Activated CD8-positive, alpha-beta memory T cell treated with anti-CD3 and anti-CD28 coated beads, Interleukin-2, amount 50 U/mL, for 1 hour (primary cell): Measurements from ENCODE around the gene SETD3.

Source experiments
- DNase-seq: peaks from one replicate; pipeline ENCODE4 v3.0.0-alpha.2; 2020; ENCODE audit errors: extremely low read depth

Gene SETD3

GRCh38 chr14:99393059-99393655 lies 87.5 kb downstream of the SETD3 start:
- no peak for DNase-seq

GRCh38 chr14:99391671-99392070 lies 89.0 kb downstream of the SETD3 start:
- DNase-seq = no peak

- DNase-seq = no peak
Measured at GRCh38 chr14:99389174-99389826, 91.4 kb downstream of the SETD3 start.

DNA sequence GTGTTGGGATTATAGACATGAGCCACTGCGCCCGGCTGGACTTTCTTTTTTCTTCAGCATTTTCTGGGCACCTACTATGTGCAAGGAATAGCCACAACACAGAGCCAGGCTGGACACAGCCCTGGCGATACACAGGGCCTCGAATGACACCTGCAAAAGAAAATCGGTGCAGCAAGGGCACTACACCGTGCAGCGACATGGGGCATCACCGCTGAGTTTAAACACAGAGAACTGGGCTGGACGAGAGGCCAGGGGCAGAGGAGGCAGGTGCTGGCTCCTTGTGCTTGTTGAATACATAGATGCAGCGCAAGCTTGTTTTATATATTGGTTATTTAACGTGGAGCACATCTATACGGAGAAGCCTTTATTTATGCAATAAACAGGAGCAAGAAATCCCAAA lies 92.4 kb downstream of the SETD3 start:
- DNase-seq = no peak

DNA sequence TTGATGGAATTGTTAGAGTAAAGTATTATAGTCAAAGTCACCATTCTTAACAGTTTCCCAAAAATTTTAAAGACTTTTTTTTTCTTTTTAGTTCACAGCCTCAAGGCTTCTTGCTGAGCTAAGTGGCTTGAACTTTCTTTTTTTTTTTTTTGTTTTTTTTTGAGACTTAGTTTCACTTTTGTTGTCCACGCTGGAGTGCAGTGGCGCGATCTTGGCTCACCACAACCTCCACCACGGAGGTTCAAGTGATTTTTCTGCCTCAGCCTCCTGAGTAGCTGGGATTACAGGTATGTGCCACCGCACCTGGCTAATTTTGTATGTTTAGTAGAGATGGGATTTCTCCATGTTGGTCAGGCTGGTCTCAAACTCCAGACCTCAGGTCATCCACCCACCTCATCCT lies 92.8 kb downstream of the SETD3 start:
- no peak for DNase-seq

GRCh38 chr14:99384450-99385417 lies 95.9 kb downstream of the SETD3 start:
- no peak for DNase-seq

DNA sequence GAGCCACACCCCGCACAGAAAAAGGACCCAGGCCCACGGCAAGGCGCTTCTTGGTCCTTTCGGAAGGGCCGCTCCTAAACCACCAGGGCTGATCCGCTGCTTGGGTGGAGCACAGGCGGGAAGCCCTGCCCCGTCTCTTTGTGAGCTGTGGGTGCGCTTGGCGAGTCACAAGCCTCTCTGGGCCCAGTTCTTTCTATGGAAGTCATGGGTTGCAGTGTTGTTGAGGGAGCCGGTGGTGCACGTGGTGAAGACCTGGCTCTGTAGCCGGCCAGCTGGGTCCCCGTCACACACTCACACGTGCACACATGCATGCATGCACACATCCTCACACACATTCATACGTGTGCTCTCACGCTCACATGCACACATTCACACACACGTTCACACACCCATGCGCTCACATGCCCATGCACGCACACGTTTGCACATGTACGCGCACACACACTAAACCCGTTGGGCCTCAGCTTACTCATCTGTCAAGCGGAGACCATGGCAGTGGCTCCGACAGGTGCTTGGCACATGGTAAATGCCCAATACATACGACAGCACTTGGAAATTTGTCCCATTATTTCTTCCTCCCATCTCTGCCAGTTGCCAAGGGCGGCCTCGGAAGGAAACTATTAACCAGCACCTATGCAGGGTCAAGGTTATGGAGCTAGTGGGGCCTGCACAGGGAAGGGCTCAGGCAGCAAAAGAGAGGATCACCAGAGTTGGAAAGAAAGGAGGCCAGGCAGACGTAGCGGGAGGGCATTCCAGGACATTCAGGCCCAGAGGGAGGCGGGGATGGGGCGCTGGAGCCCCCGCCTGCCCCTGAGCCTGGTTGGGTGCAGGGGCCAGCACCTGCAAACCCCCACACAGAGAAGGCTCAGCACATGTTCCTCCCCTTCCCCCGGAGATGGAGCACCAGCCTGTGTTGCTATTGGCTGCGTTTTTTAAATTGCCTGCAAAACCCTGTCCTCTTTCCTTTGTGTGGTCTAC lies 96.9 kb downstream of the SETD3 start:
- DNase-seq = no peak

DNA sequence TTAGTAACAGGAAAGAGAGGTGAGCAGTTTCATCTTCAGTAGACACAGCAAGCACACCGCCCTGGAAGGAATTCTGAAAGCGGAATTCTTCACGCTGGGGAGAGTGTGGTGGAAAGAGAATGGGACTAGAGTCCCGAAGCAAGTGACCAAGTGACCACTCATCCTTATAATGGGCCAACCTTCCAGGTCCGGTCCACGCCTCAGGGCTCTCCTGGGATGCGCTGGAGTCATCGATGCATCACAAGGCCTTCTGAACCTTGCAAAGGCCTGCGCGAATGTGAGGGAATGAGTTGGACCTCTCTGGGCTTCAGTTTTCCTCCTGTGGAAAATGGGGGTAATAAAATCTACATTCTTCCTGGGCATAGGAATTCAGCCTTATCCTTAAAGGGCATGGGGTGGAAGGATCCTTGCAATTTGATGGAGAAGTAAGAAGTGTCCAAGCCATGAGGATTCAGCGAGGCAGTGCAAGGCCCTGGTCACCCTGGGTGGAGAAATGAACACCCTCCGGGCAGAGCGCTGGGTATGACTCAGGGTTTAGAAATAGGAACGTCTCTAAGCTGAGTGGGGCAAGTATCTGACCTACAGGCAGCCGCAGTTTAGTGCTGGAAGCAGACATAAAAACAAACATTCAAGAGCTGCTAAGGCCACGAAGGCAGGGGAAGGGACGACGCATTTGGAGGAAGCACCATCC lies 97.7 kb downstream of the SETD3 start:
- DNase-seq = no peak

DNA sequence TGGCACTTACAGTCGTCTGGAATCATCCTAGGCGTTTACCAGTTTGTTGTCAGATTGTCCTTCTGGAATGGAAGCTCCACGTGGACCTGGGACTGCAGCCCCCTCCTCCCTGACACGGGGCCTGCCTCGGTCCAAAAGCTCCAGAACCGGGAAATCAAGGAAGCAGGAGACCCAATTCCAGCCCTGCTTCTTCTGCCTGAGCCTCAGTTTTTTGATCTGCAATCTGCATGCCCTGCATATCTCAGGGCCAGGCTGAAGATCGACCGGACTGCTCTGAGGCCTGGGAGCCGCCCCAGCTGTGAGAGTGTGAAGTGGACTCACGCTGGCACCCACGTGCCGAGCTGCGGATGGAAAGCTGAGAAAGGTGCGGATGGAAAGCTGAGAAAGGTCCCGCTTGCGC lies 98.6 kb downstream of the SETD3 start:
- no peak for DNase-seq

DNA sequence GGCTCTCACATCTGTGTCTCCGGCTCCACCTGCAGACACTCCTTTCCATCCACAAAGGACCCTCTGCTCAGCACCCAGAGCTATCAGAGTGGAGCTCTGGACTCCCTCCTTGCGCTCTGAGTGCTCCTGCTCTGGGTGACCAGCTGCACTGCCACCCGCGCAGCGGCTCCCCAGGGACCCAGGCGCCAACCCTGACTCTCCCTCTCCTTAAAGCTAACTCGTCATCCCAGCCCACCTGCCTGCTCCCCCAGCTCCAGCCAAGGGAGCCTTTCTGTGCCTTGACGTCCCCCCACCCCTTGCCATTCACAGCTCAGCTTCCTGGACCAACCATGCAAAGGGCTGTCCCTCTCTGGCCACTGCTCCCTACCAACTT lies 99.0 kb downstream of the SETD3 start:
- no peak for DNase-seq

GRCh38 chr14:99380991-99381687 lies 99.5 kb downstream of the SETD3 start:
- no peak for DNase-seq

DNA sequence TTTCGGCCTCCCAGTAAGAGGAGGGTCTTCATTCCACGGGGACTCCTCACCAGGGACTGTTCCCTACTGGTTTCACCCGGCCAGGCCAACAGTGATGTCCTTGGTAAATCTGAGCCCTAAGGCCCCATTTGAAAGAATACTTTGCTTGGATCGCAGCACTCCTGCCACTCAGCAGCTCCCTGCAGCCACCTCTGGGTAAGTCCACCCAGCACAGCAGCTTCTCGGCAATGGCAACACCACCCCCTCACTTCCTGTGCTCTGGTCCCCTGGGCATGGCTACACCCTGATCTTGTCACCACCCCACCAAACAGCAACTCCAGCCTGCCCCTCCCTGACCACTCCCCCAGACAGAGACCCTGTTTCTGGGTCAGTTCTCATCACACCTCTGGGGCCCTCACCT lies 100.3 kb downstream of the SETD3 start:
- no peak for DNase-seq

GRCh38 chr14:99378782-99379214 lies 101.9 kb downstream of the SETD3 start:
- no peak for DNase-seq

- DNase-seq = no peak
Measured at GRCh38 chr14:99377951-99378350, 102.7 kb downstream of the SETD3 start.

- DNase-seq = no peak
Measured at GRCh38 chr14:99374964-99375363, 105.7 kb downstream of the SETD3 start.

GRCh38 chr14:99363616-99364290 lies 116.9 kb downstream of the SETD3 start:
- DNase-seq = no peak

- no peak for DNase-seq
Measured at GRCh38 chr14:99363051-99363450, 117.6 kb downstream of the SETD3 start.

DNA sequence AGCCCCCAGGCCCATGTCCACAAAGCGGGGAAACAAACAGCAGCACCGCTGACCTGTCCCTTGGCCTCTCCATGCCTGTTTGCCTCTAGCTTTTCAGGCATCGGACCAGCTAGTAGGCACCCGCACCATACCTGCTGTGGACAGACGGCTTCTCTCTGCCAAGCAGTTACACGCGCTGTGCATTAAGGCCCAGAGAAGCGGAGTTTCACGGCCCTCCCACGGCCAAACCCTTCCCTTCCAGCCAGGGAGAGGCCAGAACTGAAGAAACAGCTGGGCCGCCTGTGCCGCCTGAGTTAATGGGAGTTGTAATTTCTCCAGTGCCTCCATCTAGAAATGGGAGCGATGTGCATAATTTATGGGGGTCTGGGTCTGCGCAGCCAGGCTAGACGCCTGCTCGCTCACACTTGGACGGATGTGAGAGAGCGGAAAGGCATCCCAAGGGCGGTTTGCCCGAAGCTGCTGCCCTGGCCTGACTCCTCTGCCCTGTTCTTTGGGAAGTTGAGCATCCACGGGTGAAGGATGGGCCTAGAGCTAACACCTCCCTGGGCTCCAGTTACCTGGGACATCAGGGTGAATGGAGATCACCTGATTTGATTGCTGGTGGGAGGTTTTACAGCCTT lies 119.0 kb downstream of the SETD3 start:
- DNase-seq = no peak
